Right atrium auricular region (tissue), 2 donors: Measurements from ENCODE around the gene SERP2. TPM values are rescaled to one million over a fixed set of nuclear protein-coding genes. Genes with fewer than 3 reads are reported as not detected.

Source experiments
- DNase-seq: peaks from one replicate; pipeline ENCODE4 v3.0.0-alpha.2; 2019; ENCODE audit warnings: low spot score
- H3K27ac ChIP-seq, 2 donors: fragments of 200-600 bp; sonication (generic); 1 replicate in 1 of 2; 2 replicates in 1 of 2; pipeline ENCODE4 v1.5.1; 2016 to 2019
- H3K27me3 ChIP-seq, 2 donors: fragments of 200-600 bp; sonication (generic); one replicate each; pipeline versions ENCODE4 v1.5.1 to v1.6.0; 2017 to 2019
- H3K36me3 ChIP-seq: fragments of 200-600 bp; sonication (generic); one replicate; pipeline ENCODE4 v1.5.1; 2016
- H3K4me1 ChIP-seq, 2 donors: fragments of 200-600 bp; sonication (generic); one replicate each; pipeline versions ENCODE4 v1.5.1 to v1.6.0; 2017 to 2019
- H3K4me3 ChIP-seq, 2 donors: fragments of 200-600 bp; sonication (generic); 1 replicate in 1 of 2; 2 replicates in 1 of 2; pipeline ENCODE4 v1.5.1; 2017 to 2019; ENCODE audit warnings: mild to moderate bottlenecking in 1 of 2, moderate library complexity in 1 of 2
- H3K9me3 ChIP-seq, 2 donors: fragments of 200-600 bp; sonication (generic); one replicate each; pipeline ENCODE4 v1.5.1; 2019
- total RNA-seq, 2 donors: library from RNA; depleted of rRNA; stranded (reverse); fragments of >200 nt; gene quantifications; one replicate each; pipeline ENCODE4 v1.1.0, GENCODE V29; 2016
- TF ChIP-seq, protein P1 (sequence below), 2 donors: fragments of 200-600 bp; sonication (generic); IDR thresholded peaks; one replicate each; pipeline ENCODE4 v1.5.1; 2019; ENCODE audit warnings: antibody characterized with exemption in 2 of 2

SERP2 gene
- total RNA-seq, 2 donors from 2014 or later: 15.4 to 17.7 TPM

DNA sequence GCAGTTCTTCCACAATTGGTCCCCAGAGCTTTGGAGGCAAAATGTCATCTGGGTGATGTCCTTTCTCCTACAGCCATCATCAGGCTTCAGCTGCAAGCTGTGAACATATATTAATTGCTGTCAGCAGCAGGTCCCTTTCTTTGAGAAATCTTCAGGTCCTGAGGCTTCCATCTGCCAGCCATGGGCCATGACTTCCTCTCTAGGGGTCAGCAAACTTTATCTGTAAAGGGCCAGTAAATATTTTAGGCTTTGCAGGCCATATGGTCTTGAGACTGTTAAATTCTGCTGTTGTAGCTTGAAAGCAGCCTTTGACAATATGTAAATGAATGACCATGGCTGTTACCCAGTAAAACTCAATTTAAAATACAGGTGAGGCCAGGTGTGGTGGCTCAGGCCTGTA, 27.1 kb downstream of the SERP2 start:
- Histone ChIP-seq H3K4me1 (peaks cover 0 to 25% of the 10 kb centered on the region in 2 donors), H3K9me3 (no peaks in the 10 kb centered on the region), H3K36me3 (no peaks in the 10 kb centered on the region), H3K4me3 (no peak overlapping the region), H3K27ac (no peak overlapping the region), H3K27me3 (no peaks in the 10 kb centered on the region)
- no peak for DNase-seq
- TF ChIP-seq, protein P1, sequence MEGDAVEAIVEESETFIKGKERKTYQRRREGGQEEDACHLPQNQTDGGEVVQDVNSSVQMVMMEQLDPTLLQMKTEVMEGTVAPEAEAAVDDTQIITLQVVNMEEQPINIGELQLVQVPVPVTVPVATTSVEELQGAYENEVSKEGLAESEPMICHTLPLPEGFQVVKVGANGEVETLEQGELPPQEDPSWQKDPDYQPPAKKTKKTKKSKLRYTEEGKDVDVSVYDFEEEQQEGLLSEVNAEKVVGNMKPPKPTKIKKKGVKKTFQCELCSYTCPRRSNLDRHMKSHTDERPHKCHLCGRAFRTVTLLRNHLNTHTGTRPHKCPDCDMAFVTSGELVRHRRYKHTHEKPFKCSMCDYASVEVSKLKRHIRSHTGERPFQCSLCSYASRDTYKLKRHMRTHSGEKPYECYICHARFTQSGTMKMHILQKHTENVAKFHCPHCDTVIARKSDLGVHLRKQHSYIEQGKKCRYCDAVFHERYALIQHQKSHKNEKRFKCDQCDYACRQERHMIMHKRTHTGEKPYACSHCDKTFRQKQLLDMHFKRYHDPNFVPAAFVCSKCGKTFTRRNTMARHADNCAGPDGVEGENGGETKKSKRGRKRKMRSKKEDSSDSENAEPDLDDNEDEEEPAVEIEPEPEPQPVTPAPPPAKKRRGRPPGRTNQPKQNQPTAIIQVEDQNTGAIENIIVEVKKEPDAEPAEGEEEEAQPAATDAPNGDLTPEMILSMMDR (IDR thresholded peaks at IDR 0.05): no peak

DNA sequence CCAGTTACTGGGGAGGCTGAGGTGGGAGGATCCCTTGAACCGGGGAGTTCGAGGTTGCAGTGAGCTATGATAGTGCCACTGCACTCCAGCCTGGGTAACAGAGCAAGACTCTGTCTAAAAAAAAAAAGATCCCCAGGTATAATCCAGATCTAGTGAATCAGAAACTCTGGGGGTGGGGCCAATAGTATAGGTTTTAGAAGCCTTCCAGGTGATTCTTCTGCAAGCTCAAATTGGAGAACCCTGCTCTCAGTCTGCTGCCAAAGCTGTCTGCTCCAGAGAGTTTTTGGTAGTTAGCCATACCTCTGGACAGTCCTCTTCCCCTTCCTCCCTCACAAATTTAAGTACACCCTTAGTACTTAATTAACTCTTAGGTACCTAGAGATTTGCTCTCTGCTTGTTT, 28.0 kb downstream of the SERP2 start:
- H3K9me3 ChIP-seq: no peaks in the 10 kb centered on the region
- DNase-seq: no peak
- H3K4me3 ChIP-seq: no peak overlapping the region
- no peaks in the 10 kb centered on the region for H3K36me3 ChIP-seq
- peaks cover 0 to 23% of the 10 kb centered on the region in 2 donors for H3K4me1 ChIP-seq
- no peaks in the 10 kb centered on the region for H3K27me3 ChIP-seq
- no peak overlapping the region for H3K27ac ChIP-seq
- TF ChIP-seq, protein P1 (IDR thresholded peaks at IDR 0.05): no peak

DNA sequence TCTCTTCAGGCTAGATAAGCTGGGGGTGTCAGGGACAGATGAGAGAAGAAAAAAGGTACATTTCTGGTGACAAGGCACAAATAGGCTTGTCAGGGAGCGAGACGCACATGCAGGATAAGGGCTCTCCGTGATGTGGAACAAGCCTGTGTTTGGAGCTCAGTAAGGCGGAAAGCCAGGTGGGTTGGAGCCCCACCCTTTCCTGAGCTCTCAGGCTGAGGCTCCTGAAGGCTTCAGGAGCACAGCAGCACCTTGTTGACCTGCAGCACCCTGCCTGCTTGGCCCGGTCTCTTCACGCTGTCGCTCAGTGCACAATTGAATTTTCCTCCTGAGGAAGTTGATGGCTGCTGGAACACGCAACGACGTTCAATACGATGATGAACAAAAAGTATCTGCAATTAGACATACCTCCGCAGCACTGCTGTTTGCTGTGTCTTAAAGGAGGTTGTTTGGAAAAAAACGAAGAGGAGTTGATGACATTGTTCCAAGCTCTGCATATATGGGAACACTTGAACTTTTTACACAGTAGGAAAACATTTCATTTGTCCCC, 29.3 kb downstream of the SERP2 start:
- Histone ChIP-seq H3K4me1 (peaks cover 0 to 9% of the 10 kb centered on the region in 2 donors), H3K4me3 (no peak overlapping the region), H3K36me3 (no peaks in the 10 kb centered on the region), H3K27ac (no peak overlapping the region), H3K27me3 (no peaks in the 10 kb centered on the region), H3K9me3 (no peaks in the 10 kb centered on the region)
- TF ChIP-seq, protein P1 (IDR thresholded peaks at IDR 0.05): no peak
- no peak for DNase-seq

DNA sequence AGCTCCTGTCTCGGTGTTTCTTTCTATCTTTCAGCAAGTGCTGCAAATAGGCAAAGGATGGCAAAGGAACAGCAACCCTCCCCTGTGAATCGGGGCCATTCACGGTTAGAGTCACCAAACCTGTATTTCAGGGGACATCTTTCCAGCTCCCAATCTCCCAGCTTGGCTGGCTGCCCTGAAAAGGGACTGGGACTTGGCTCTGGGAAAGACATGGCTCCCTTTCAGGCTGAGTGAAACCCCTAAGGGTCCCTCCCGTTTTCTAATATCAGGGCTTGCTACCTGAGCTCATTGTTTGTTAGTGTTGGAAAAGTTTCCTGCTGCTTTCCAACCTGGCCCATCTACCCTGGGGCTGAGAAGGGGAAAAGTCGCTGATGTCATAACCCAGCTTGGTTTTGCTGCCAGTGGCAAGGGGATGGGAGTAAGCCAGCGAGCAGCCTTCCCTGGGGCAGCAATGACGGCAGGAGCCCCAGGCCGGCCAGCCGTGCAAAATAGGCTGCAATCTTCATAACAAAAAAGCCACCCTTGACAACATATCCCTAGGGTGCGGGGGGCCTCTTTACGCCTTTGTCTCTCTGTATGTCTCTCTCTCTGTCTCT, 29.9 kb downstream of the SERP2 start:
- Histone ChIP-seq H3K4me1 (peaks cover 0 to 7% of the 10 kb centered on the region in 2 donors), H3K36me3 (no peaks in the 10 kb centered on the region), H3K27ac (no peak overlapping the region), H3K9me3 (no peaks in the 10 kb centered on the region), H3K4me3 (no peak overlapping the region), H3K27me3 (no peaks in the 10 kb centered on the region)
- TF ChIP-seq, protein P1 (IDR thresholded peaks at IDR 0.05): no peak
- no peak for DNase-seq

DNA sequence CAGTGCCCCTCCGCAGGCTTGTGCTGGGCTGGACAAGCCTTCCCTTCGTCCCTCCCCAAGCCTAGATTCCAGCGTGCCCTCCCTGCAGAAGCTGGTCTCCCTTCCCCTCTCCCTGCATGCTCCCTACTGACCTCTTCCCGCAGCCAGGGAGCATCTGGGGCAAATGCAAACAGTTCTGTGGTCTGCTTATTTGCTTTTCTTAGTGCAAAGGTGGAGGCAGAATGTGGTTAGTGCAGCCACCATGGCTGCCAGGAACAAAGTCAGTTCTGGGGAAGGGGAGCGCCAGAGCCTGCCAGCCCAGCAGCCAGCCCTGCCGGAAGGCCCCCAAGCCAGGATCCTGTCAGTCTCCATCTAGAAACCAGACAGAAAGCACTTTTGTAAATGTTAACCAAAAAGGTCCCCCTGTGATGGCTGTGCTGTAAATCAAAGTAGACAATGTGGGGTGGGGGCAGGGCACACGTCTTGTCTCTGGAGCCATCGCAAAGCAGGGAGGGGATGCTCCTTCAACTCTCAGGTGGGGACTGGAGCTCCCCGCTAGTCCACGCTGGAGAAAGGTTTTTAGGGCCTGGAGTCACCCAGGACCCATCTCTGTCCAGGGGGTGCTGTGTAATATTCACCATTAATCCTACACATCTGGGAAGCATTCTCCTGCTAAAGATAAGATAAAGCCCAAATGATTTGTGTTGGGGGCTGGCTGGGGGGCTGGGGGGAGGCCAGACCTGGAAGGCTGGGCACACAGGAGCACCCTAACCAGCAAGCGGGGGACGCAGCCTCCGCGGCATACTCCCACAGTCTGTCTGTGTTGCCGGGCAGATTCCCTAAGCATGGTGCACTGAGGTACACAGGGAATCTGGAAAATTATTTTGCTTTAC, 30.9 kb downstream of the SERP2 start:
- peaks cover 0 to 7% of the 10 kb centered on the region in 2 donors for H3K4me1 ChIP-seq
- DNase-seq: no peak
- no peaks in the 10 kb centered on the region for H3K36me3 ChIP-seq
- TF ChIP-seq, protein P1 (IDR thresholded peaks at IDR 0.05): no peak
- H3K27ac ChIP-seq: no peak overlapping the region
- H3K9me3 ChIP-seq: no peaks in the 10 kb centered on the region
- no peaks in the 10 kb centered on the region for H3K27me3 ChIP-seq
- no peak overlapping the region for H3K4me3 ChIP-seq
